ENCODE results near the gene PCA3.
A peak's percentile ranks its signal among the peaks of the same experiment; 100 is the strongest.

PCA3 gene

DNA sequence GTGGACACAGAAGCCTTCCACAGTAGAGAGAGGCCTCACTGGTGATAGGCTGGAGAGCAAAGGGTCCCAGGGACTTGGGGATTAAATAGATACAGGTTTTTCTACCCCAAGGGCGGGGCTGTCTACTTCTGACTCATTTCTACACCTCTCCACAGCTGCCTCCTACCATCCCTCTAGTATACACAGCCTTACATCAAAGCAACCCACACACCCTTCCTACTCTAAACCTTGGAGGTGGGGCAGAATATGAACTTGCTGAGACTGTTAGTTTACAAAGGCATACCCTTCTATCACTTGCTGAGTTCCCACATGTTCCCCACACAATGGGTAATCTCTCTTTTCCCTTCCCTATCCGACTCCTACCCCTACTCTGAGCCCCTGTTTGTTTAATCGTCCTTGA lies 19.9 kb upstream of the PCA3 start:
- in situ Hi-C loops (cut with MboI; ENCODE audit: low pct_unique_long_range_greater_than_20kb, low sequenced_read_pairs, unreplicated experiment): no loop called here
- TF ChIP-seq, protein P1, sequence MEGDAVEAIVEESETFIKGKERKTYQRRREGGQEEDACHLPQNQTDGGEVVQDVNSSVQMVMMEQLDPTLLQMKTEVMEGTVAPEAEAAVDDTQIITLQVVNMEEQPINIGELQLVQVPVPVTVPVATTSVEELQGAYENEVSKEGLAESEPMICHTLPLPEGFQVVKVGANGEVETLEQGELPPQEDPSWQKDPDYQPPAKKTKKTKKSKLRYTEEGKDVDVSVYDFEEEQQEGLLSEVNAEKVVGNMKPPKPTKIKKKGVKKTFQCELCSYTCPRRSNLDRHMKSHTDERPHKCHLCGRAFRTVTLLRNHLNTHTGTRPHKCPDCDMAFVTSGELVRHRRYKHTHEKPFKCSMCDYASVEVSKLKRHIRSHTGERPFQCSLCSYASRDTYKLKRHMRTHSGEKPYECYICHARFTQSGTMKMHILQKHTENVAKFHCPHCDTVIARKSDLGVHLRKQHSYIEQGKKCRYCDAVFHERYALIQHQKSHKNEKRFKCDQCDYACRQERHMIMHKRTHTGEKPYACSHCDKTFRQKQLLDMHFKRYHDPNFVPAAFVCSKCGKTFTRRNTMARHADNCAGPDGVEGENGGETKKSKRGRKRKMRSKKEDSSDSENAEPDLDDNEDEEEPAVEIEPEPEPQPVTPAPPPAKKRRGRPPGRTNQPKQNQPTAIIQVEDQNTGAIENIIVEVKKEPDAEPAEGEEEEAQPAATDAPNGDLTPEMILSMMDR (IDR thresholded peaks at IDR 0.05; ENCODE audit: extremely low read depth, insufficient read depth, missing control alignments): no peak
- DNase-seq (ENCODE audit: low spot score): peak; percentile 56

DNA sequence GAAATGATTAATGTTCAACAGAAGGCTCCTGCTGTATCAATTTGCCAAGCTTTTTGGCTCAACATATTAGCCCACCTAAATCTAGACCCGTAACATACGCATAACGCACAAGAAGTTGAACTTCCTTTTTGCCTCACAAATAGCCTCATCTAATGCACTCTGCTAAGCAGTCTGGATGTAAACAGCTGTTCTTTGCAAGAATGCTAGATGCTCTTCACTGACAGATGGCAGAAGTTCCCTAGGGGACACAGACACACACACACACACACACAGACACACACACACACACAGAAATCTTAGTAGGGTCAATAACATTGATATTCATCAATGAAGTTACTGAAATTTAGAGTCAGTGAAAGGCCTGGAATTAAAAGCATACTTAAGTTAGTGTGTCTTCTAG lies 13.2 kb upstream of the PCA3 start:
- TF ChIP-seq, protein P1 (IDR thresholded peaks at IDR 0.05; ENCODE audit: extremely low read depth, insufficient read depth, missing control alignments): no peak
- in situ Hi-C loops (cut with MboI; ENCODE audit: low pct_unique_long_range_greater_than_20kb, low sequenced_read_pairs, unreplicated experiment): no loop called here
- no peak for DNase-seq (ENCODE audit: low spot score)

DNA sequence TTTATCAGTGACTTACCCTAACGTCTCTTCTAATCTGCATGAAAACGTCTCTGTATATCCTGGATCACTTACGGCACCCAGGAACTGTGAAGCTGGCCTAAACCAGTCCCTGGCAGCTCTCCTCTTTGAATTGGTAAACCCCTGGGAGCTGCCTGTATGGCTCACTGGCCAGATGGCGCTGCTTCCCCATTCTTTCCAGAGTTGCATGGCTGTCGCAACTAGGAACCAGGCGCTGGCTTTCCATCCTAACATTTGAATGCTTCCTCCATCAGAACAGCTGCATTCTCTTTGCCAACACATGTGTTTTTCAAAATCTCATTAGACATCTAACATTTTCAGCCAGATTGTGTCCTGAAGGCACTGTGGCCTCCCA lies 8.0 kb upstream of the PCA3 start:
- no peak for DNase-seq (ENCODE audit: low spot score)
- TF ChIP-seq, protein P1 (IDR thresholded peaks at IDR 0.05; ENCODE audit: extremely low read depth, insufficient read depth, missing control alignments): peak; percentile 11
- in situ Hi-C loops (cut with MboI; ENCODE audit: low pct_unique_long_range_greater_than_20kb, low sequenced_read_pairs, unreplicated experiment): no loop called here

DNA sequence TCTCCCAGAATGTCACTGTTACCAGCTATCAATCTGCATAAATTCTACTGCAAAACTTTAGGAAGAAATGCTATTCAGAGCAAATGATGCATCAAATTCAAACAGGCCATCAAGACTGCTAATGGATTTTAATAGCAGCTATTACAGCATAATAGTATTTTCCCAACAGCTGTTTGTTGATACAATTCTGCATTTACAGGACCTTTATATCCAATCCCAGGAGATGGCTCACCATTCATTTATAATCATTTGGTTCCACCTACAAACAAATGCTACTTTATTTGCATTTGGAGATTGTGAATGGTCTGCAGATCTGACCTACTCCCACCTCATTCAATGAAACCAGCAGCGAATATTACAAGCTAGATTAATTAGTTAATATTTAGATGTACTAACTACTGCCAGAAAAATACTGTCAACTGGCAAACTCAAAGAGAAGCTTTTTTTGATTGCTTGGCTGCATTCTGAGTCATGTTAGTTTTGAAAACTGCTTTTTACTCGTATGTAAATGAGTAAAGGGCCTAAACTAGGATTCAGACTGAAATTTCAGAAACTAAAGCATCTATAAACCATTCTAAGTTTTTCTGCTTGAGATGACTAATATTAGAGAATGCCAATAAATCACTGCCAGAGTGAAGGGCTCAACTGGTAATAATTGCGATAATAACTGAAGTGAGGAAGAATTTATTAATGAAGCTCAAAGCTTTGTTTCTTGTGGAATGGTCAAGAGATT lies 7.1 kb upstream of the PCA3 start:
- in situ Hi-C loops (cut with MboI; ENCODE audit: low pct_unique_long_range_greater_than_20kb, low sequenced_read_pairs, unreplicated experiment): no loop called here
- no peak for DNase-seq (ENCODE audit: low spot score)
- TF ChIP-seq, protein P1 (IDR thresholded peaks at IDR 0.05; ENCODE audit: extremely low read depth, insufficient read depth, missing control alignments): no peak

DNA sequence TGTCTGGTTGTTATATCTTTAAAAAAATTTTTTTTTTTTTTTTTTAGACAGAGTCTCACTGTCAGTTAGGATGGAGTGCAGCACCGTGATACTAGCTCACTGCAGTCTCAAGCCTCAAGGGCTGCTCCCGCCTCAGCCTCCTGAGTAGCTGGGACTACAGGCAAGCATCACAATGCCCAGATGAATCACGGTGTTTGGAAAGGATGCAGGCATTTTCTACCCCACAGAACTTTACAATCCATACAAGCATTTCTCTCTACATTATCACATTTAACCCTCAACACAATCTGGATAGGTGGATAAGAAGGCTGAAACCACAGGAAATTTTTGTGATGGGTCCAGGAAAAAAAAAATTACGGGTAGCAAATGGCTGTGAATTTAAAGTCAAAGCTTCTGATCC lies 5.8 kb upstream of the PCA3 start:
- TF ChIP-seq, protein P1 (IDR thresholded peaks at IDR 0.05; ENCODE audit: extremely low read depth, insufficient read depth, missing control alignments): no peak
- in situ Hi-C loops (cut with MboI; ENCODE audit: low pct_unique_long_range_greater_than_20kb, low sequenced_read_pairs, unreplicated experiment): no loop called here
- DNase-seq (ENCODE audit: low spot score): no peak

DNA sequence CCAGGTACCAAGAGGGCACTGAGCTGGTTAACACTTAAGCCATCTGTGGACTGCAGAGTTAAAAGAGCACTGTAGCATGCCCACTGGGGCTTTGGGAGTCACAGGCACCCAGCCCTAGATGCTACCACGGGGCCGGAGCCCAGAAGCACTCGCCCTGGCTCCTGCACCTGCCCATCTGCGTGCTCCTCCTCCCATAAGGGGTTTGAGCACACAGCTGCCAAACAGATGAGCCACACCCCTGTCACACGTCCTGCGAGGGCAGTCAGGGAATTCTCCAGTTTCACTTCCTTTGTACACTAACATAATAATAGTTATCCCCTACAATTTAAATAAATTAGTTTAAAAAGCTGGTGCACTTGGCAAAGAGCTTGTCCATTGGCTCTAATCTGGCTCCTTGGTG lies 4.5 kb upstream of the PCA3 start:
- in situ Hi-C loops (cut with MboI; ENCODE audit: low pct_unique_long_range_greater_than_20kb, low sequenced_read_pairs, unreplicated experiment): no loop called here
- TF ChIP-seq, protein P1 (IDR thresholded peaks at IDR 0.05; ENCODE audit: extremely low read depth, insufficient read depth, missing control alignments): no peak
- DNase-seq (ENCODE audit: low spot score): no peak
